ENCODE measurements around the gene CCDC107. TPM values are rescaled to one million over a fixed set of nuclear protein-coding genes. Genes with fewer than 3 reads are reported as not detected.

CCDC107 gene
- total and polyA plus RNA-seq, 2 of the 13 experiments (the other 11 are each of a cell fraction or from before 2014, with no cell fraction given): 7.1 to 15.2 TPM

GRCh38 chr9:35687306-35687705 lies 29.2 kb downstream of the CCDC107 start (continued):
- no peak for TF ChIP-seq ZXDC (CRISPR knock-in tag; IDR thresholded peaks at IDR 0.05)

- H3K9ac ChIP-seq (ENCODE audit: insufficient read depth, low read depth, low read length): no peak overlapping the region
- H3K27ac ChIP-seq (ENCODE audit: extremely low read length, insufficient read depth, low read length): no peak overlapping the region
- peak overlapping the region; percentile 41; the same call in 1 of the 2 replicates for H3K4me2 ChIP-seq (ENCODE audit: low read depth, low read length)
- no peak overlapping the region for H3K4me3 ChIP-seq (replicated peaks in 1 of 3; ENCODE audit: insufficient read depth in 1 of 3, low read depth in 2 of 3, low read length in 3 of 3)
- no peak for ATAC-seq
- BruUV-seq (replicated peaks): no TSS peak
- no peak for FAIRE-seq
- ChIA-PET CTCF (ENCODE audit: low intra/inter-chr PET ratio, low total read pairs) (no interaction called here), POLR2A (interaction anchor here (0.7 to 6.1 kb wide), 5 partner anchors 7 to 29 kb away, joined by 3 to 68 read pairs (median 8); partner anchors contain the start of genes ARHGEF39, CCDC107 and RMRP)
- H3K79me2 ChIP-seq (ENCODE audit: insufficient read depth, low read length): no peaks in the 10 kb centered on the region
- TF ChIP-seq SNAI1 (CRISPR knock-in tag; IDR thresholded peaks at IDR 0.05; ENCODE audit: borderline replicate concordance) (no peak), ZSCAN29 (CRISPR knock-in tag; conservative IDR thresholded peaks at IDR 0.05) (no peak), SYNCRIP (IDR thresholded peaks at IDR 0.05; ENCODE audit: insufficient read depth, low read depth, low read length) (no peak), ZNF7 (CRISPR knock-in tag; IDR thresholded peaks at IDR 0.05) (no peak), POLR2A (IDR thresholded peaks at IDR 0.05; ENCODE audit: insufficient read depth in 1 of 2, low read depth in 2 of 2, low read length in 2 of 2) (no peak), NAIF1 (CRISPR knock-in tag; IDR thresholded peaks at IDR 0.05; ENCODE audit: borderline replicate concordance) (no peak), WIZ (CRISPR knock-in tag; IDR thresholded peaks at IDR 0.05) (no peak), ZNF580 (CRISPR knock-in tag; IDR thresholded peaks at IDR 0.05; ENCODE audit: borderline replicate concordance, low read depth) (no peak), ZNF567 (CRISPR knock-in tag; IDR thresholded peaks at IDR 0.05; ENCODE audit: borderline replicate concordance) (no peak)
- H2AFZ ChIP-seq (ENCODE audit: low read length): no peak overlapping the region
- peaks cover 63% of the 10 kb centered on the region for H3K4me1 ChIP-seq (ENCODE audit: insufficient read depth, low read length)
- no peaks in the 10 kb centered on the region for H3K9me3 ChIP-seq (ENCODE audit: low read length)
- 89% methylated on average over 1 of the region's 2 CpGs for WGBS (ENCODE audit: low lambda C conversion rate)
- H3K36me3 ChIP-seq (replicated peaks in 1 of 2; ENCODE audit: control insufficient read depth in 1 of 2, insufficient read depth in 2 of 2, low read length in 2 of 2): no peaks in the 10 kb centered on the region
- H4K20me1 ChIP-seq (ENCODE audit: insufficient read depth, low read length): no peaks in the 10 kb centered on the region
- intact Hi-C loops (cut with micrococcal nuclease; ENCODE audit: unreplicated experiment): no loop called here
- DNase-seq (ENCODE audit: low spot score): no peak
- no peaks in the 10 kb centered on the region for H3K27me3 ChIP-seq (ENCODE audit: control insufficient read depth in 1 of 2, insufficient read depth in 2 of 2, low read length in 2 of 2)
- in situ Hi-C loops (cut with HindIII; ENCODE audit: extremely low pct_ligation_motif_present, low pct_unique_long_range_greater_than_20kb): no loop called here
Observed at GRCh38 chr9:35687972-35688557, 30.0 kb downstream of the CCDC107 start.
